Measurements from ENCODE around the gene DHX58.
A peak's percentile ranks its signal among the peaks of the same experiment; 100 is the strongest.

The DHX58 gene

DNA sequence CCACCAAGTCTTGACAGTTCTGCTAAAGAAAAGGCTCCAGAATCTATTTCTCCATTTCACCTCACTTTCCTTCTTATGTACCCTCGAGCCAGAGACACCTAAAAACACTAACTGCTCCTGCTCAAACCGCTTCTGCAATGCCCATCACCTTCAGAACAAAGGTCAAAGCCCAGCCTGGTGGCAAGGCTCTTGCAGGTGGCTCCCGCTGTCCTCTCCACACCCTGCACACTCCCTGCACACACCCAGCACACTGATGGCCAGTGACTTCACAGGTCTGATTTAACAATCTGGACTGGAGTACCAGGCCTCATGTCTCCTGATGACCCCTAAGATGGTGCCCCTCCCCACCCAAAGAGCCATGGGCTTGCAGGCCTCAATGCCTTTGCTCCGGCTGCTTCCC, 52.3 kb downstream of the DHX58 start:
- H3K4me1 Mint-ChIP-seq = peaks cover 38% of the 10 kb centered on the region
- no peaks in the 10 kb centered on the region for H3K9me3 Mint-ChIP-seq
- no peak overlapping the region for H3K27ac Mint-ChIP-seq
- peaks cover 8% of the 10 kb centered on the region for H3K27me3 Mint-ChIP-seq
- no peak for ATAC-seq
- no peak for DNase-seq
- H3K4me3 Mint-ChIP-seq = no peak overlapping the region

DNA sequence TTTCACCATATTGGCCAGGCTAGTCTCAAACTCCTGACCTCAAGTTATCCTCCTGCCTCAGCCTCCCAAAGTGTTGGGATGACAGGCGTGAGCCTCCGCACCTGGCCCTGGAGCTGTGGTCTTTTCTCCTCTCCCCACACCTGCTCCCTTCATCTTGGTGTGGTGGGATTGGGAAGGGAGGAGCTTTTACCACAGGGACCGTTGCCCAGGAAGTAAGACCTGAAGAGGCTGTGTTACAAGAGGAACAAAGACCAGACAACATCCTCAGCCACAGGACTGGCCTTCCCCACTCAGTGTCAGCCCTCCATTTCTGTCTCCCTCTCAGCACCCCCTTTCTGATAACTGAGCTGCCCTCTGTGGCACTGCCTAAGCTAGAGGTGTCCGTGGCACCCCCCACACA, 52.7 kb downstream of the DHX58 start:
- no peak overlapping the region for H3K27ac Mint-ChIP-seq

DNA sequence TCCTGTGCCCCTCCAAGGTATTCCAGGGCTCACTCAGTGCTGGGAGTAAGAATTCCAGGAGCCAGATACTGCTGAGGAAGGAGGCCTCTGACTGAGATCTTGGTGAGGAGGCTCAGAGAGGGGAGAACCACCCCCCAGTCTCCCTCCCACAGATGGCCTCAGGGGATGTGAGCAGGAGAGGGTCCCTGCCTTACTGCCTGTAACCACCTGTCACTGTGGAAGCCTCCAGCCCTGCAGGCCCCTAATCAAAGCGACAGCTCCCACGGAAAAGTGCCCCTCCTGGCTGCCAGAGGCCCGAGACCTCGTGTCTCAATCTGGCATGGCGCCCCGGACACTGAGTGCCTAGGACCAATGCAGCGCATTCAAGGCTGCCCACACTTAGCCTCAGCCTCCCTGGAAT, 54.5 kb downstream of the DHX58 start:
- no peaks in the 10 kb centered on the region for H3K9me3 Mint-ChIP-seq
- H3K27ac Mint-ChIP-seq = no peak overlapping the region
- peaks cover 29% of the 10 kb centered on the region for H3K27me3 Mint-ChIP-seq
- no peak overlapping the region for H3K4me3 Mint-ChIP-seq
- ATAC-seq (no peak), DNase-seq (no peak)
- peaks cover 18% of the 10 kb centered on the region for H3K4me1 Mint-ChIP-seq

More for the DNA sequence above, 52.7 kb downstream of the DHX58 start:
- Mint-ChIP-seq H3K9me3 (no peaks in the 10 kb centered on the region), H3K4me3 (no peak overlapping the region), H3K27me3 (peaks cover 12% of the 10 kb centered on the region), H3K4me1 (peaks cover 36% of the 10 kb centered on the region)
- ATAC-seq = no peak
- no peak for DNase-seq

DNA sequence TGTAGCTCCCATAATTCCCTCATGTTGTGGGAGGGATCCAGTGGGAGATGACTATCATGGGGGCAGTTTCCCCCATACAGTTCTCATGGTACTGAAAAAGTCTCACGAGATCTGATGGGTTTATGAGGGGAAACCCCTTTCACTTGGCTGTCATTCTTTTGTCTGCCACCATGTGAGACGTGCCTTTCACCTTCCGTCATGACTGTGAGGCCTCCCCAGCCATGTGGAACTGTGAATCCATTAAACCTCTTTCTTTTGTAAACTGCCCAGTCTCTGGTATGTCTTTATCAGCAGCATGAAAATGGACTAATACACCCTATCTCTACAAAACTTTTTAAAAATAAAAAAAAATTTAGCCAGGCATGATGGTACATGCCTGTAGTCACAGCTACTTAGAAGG, 55.9 kb downstream of the DHX58 start:
- H3K27ac Mint-ChIP-seq = no peak overlapping the region
- H3K4me3 Mint-ChIP-seq = no peak overlapping the region
- ATAC-seq (no peak), DNase-seq (no peak)
- peaks cover 44% of the 10 kb centered on the region for H3K27me3 Mint-ChIP-seq
- peaks cover 9% of the 10 kb centered on the region for H3K4me1 Mint-ChIP-seq
- no peaks in the 10 kb centered on the region for H3K9me3 Mint-ChIP-seq

DNA sequence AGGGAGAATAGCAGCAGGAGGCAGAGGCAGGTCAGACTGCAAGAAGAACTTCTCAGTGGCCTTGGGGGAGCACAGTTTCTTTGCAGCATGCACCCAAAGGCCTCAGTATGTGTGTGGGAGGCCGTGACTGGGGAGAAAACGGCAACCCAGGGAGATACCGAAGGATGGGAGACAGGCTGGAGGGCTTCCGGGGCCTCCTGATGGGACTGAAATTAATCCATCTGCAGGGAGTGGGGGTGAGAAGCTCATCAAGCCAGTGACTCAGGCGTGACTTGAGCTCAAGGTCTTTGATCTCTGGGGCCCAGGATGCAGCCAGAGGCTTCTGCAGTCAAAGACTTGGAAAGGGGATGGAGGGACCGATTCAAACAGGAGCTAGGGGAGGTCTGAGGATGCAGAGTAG, 57.0 kb downstream of the DHX58 start:
- H3K4me1 Mint-ChIP-seq = peaks cover 15% of the 10 kb centered on the region
- ATAC-seq (no peak), DNase-seq (no peak)
- H3K9me3 Mint-ChIP-seq = no peaks in the 10 kb centered on the region
- H3K27me3 Mint-ChIP-seq = peaks cover 55% of the 10 kb centered on the region
- no peak overlapping the region for H3K27ac Mint-ChIP-seq
- H3K4me3 Mint-ChIP-seq = no peak overlapping the region

DNA sequence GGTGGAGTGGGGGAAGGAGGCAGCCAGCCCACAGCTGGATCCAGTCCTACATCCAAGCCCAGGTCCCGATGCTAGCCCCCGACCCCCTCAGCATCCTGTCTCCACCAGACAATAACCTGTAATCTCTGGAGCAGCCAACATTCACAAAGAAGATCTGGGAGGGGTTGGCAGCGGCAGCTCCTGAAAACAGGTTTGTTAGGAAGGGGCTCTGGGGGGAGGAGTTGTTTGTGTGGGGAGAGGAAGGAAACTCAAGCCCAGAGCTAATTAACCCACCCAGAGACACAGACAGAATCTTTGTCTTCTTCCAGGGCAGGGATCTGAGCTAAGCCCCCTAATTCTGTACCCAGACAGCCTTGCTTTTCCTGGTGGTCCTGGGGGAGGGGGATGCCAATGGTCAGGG, 57.5 kb downstream of the DHX58 start:
- no peak for ATAC-seq
- Mint-ChIP-seq H3K4me3 (no peak overlapping the region), H3K9me3 (no peaks in the 10 kb centered on the region), H3K27ac (no peak overlapping the region), H3K4me1 (peaks cover 15% of the 10 kb centered on the region), H3K27me3 (peaks cover 56% of the 10 kb centered on the region)
- DNase-seq = no peak

DNA sequence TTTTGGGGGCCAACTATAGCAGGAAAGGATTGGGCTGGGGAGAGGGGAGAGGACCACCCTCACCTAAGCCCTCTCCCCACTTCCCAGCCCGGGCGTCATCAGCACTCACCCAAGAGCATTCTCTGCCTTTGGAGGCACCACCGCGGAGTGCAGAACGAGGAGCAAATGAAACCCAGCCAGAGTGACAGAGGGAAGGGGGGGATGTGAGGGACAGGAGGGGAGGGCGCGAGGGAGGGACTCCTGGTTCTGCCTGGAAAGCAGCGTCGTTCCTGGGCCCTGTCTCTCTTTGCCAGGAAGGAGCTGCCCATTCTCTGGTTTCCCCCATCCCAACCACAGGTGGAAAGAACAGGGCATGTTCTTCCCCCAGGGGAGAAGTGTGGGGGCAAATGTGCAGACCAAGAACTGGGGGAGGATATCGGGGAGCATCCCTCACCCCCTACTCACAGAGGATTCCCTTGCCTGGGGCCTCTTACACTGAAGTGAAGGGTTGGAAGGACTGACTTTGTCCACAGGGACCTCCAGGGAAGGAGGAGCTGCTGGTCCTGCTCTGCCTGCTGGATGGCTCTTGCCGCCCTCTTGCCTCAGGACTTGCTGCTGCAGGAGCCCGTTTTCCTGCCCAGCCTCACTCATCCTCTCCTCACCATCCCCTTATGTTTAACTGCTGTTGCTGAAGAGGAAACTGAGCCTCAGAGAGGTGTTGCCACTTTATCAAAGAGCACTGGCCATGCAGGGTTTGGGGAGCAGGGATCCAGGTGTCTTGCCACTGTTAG, 58.6 kb downstream of the DHX58 start:
- DNase-seq (no peak), ATAC-seq (no peak)
- H3K9me3 Mint-ChIP-seq = no peaks in the 10 kb centered on the region
- H3K27me3 Mint-ChIP-seq = peaks cover 63% of the 10 kb centered on the region
- peaks cover 15% of the 10 kb centered on the region for H3K4me1 Mint-ChIP-seq
- H3K27ac Mint-ChIP-seq = no peak overlapping the region
- no peak overlapping the region for H3K4me3 Mint-ChIP-seq

DNA sequence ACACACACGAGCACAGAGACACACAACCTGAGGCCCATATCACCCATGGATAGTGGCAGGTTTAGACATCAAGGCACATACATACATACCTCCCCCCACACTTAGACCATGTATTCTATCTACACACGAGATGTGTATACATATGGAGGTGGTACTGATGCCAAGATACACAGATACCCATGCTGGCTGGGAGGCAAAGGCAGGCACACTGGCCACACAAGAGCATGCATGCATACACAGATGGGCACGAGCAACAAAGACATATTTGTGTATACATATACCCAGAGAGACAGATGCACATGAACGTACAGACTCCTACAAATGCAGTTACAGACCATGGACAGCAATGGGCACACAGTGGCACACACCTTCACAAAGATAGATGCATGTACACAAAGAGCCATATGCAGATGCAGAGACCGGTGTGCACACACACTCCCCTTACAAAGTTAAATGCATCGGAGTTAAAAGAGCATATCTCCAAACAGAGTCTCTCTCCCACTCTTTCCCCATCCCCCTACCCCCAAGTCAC, 60.1 kb downstream of the DHX58 start:
- Mint-ChIP-seq H3K27me3 (peaks cover 70% of the 10 kb centered on the region), H3K9me3 (no peaks in the 10 kb centered on the region), H3K4me1 (peaks cover 15% of the 10 kb centered on the region), H3K4me3 (no peak overlapping the region), H3K27ac (no peak overlapping the region)
- ATAC-seq (no peak), DNase-seq (no peak)

DNA sequence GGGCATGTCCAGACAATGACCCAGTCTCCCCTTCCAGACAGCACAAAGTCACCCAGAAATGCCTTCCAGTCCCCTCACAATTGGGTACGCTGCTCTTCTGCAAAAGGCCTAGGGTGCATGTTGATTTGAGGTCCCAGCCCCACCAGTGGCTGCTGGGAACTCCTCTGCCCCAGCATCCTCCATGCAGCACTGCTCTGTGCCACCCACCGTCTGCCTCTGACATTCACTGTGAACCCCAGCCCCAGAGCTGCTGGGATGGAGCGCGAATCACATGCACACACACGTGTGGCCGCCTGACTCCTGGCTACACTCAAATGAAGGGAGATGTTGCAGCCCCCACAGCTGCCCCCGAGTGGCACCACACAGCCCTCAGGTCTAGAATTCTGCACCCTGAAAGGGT, 60.9 kb downstream of the DHX58 start:
- Mint-ChIP-seq H3K4me1 (peaks cover 15% of the 10 kb centered on the region), H3K4me3 (peak overlapping the region in 1 of 2 donors; percentile 7), H3K9me3 (no peaks in the 10 kb centered on the region), H3K27me3 (peaks cover 70% of the 10 kb centered on the region), H3K27ac (no peak overlapping the region)
- DNase-seq = no peak
- ATAC-seq = no peak
